Measurements from ENCODE around the gene GYG2. TPM values are rescaled to one million over a fixed set of nuclear protein-coding genes. Genes with fewer than 3 reads are reported as not detected.
"Not testable (repeated sequence)": the region's sequence is repeated elsewhere in the genome, so short reads cannot be mapped to it uniquely, and the experiment has no call there.

The GYG2 gene
- total RNA-seq, 2 experiments from 2014 or later = not detected

GRCh38 chrX:2889706-2890490 lies 61.2 kb downstream of the GYG2 start:
- H3K36me3 Mint-ChIP-seq; H3K27ac Mint-ChIP-seq; H3K27me3 Mint-ChIP-seq; POLR2A ChIA-PET; DNase-seq; ATAC-seq (ENCODE audit: low read depth); H3K4me1 Mint-ChIP-seq; H3K9me3 Mint-ChIP-seq: not testable (repeated sequence)
- peak overlapping the region; percentile 84 for H3K4me3 Mint-ChIP-seq

GRCh38 chrX:2890536-2891460 lies 62.1 kb downstream of the GYG2 start:
- H3K4me3 Mint-ChIP-seq, H3K9me3 Mint-ChIP-seq, H3K27me3 Mint-ChIP-seq: not testable (repeated sequence)

GRCh38 chrX:2892816-2893215 lies 64.1 kb downstream of the GYG2 start:
- Mint-ChIP-seq H3K27me3 (no peaks in the 10 kb centered on the region), H3K27ac (no peak overlapping the region), H3K36me3 (no peaks in the 10 kb centered on the region), H3K9me3 (no peaks in the 10 kb centered on the region), H3K4me1 (peaks cover 16% of the 10 kb centered on the region), H3K4me3 (no peak overlapping the region)
- POLR2A ChIA-PET = no interaction called here
- DNase-seq = no peak
- ATAC-seq (ENCODE audit: low read depth) = no peak

More at GRCh38 chrX:2890536-2891460, 62.1 kb downstream of the GYG2 start:
- H3K27ac Mint-ChIP-seq; ATAC-seq (ENCODE audit: low read depth); H3K4me1 Mint-ChIP-seq; DNase-seq; H3K36me3 Mint-ChIP-seq; POLR2A ChIA-PET: not testable (repeated sequence)

- POLR2A ChIA-PET = no interaction called here
- no peak for DNase-seq
- no peaks in the 10 kb centered on the region for H3K9me3 Mint-ChIP-seq
- H3K4me3 Mint-ChIP-seq = no peak overlapping the region
- no peaks in the 10 kb centered on the region for H3K27me3 Mint-ChIP-seq
- H3K27ac Mint-ChIP-seq = no peak overlapping the region
- H3K4me1 Mint-ChIP-seq = peaks cover 15% of the 10 kb centered on the region
- ATAC-seq (ENCODE audit: low read depth) = no peak
- no peaks in the 10 kb centered on the region for H3K36me3 Mint-ChIP-seq
These were observed 66.2 kb downstream of the GYG2 start for GRCh38 chrX:2894885-2895292.

- Mint-ChIP-seq H3K27ac (no peak overlapping the region), H3K4me1 (peaks cover 15% of the 10 kb centered on the region), H3K4me3 (no peak overlapping the region), H3K36me3 (no peaks in the 10 kb centered on the region), H3K27me3 (no peaks in the 10 kb centered on the region), H3K9me3 (no peaks in the 10 kb centered on the region)
- no peak for ATAC-seq (ENCODE audit: low read depth)
- POLR2A ChIA-PET = no interaction called here
- no peak for DNase-seq
These were observed 68.6 kb downstream of the GYG2 start for GRCh38 chrX:2897311-2897689.

GRCh38 chrX:2897690-2898623 lies 69.2 kb downstream of the GYG2 start:
- ATAC-seq (ENCODE audit: low read depth) = peak; percentile 78
- Mint-ChIP-seq H3K4me1 (peaks cover 13% of the 10 kb centered on the region), H3K4me3 (peak overlapping the region; percentile 25)
- H3K27me3 Mint-ChIP-seq, H3K36me3 Mint-ChIP-seq, POLR2A ChIA-PET, H3K27ac Mint-ChIP-seq, H3K9me3 Mint-ChIP-seq: not testable (repeated sequence)
- peak; percentile 31 for DNase-seq

GRCh38 chrX:2898846-2899512 lies 70.2 kb downstream of the GYG2 start:
- H3K36me3 Mint-ChIP-seq = peaks cover 1% of the 10 kb centered on the region
- peaks cover 3% of the 10 kb centered on the region for H3K27me3 Mint-ChIP-seq
- DNase-seq (no peak), ATAC-seq (ENCODE audit: low read depth) (no peak)
- POLR2A ChIA-PET = no interaction called here
- H3K9me3 Mint-ChIP-seq = peaks cover 1% of the 10 kb centered on the region
- peaks cover 13% of the 10 kb centered on the region for H3K4me1 Mint-ChIP-seq
- no peak overlapping the region for H3K4me3 Mint-ChIP-seq
- no peak overlapping the region for H3K27ac Mint-ChIP-seq

- peaks cover 1% of the 10 kb centered on the region for H3K9me3 Mint-ChIP-seq
- POLR2A ChIA-PET = no interaction called here
- H3K4me3 Mint-ChIP-seq = no peak overlapping the region
- H3K27me3 Mint-ChIP-seq = peaks cover 5% of the 10 kb centered on the region
- no peak for ATAC-seq (ENCODE audit: low read depth)
- H3K4me1 Mint-ChIP-seq = peaks cover 13% of the 10 kb centered on the region
- H3K27ac Mint-ChIP-seq = no peak overlapping the region
- peaks cover 1% of the 10 kb centered on the region for H3K36me3 Mint-ChIP-seq
- DNase-seq = no peak
These were observed 72.8 kb downstream of the GYG2 start for GRCh38 chrX:2901367-2902036.

- no peak overlapping the region for H3K4me3 Mint-ChIP-seq
- H3K27ac Mint-ChIP-seq = no peak overlapping the region
- H3K9me3 Mint-ChIP-seq = peaks cover 1% of the 10 kb centered on the region
- peaks cover 6% of the 10 kb centered on the region for H3K4me1 Mint-ChIP-seq
- ATAC-seq (ENCODE audit: low read depth) (no peak), DNase-seq (no peak)
- H3K36me3 Mint-ChIP-seq = peaks cover 2% of the 10 kb centered on the region
- H3K27me3 Mint-ChIP-seq = peaks cover 5% of the 10 kb centered on the region
- POLR2A ChIA-PET = no interaction called here
These were observed 74.1 kb downstream of the GYG2 start for GRCh38 chrX:2902841-2903240.

- Mint-ChIP-seq H3K4me3 (no peak overlapping the region), H3K4me1 (peaks cover 4% of the 10 kb centered on the region), H3K9me3 (peaks cover 1% of the 10 kb centered on the region), H3K27me3 (peaks cover 5% of the 10 kb centered on the region), H3K27ac (no peak overlapping the region), H3K36me3 (peaks cover 4% of the 10 kb centered on the region)
- DNase-seq = no peak
- POLR2A ChIA-PET = no interaction called here
- ATAC-seq (ENCODE audit: low read depth) = no peak
These were observed 74.6 kb downstream of the GYG2 start for GRCh38 chrX:2903366-2903765.

GRCh38 chrX:2907295-2907694 lies 78.6 kb downstream of the GYG2 start:
- Mint-ChIP-seq H3K27me3 (peaks cover 5% of the 10 kb centered on the region), H3K9me3 (peaks cover 1% of the 10 kb centered on the region), H3K27ac (no peak overlapping the region), H3K4me1 (no peaks in the 10 kb centered on the region), H3K4me3 (no peak overlapping the region), H3K36me3 (peaks cover 7% of the 10 kb centered on the region)
- POLR2A ChIA-PET = no interaction called here
- ATAC-seq (ENCODE audit: low read depth) (no peak), DNase-seq (no peak)

GRCh38 chrX:2908125-2908685 lies 79.5 kb downstream of the GYG2 start:
- ATAC-seq (ENCODE audit: low read depth) = no peak
- Mint-ChIP-seq H3K27ac (no peak overlapping the region), H3K4me3 (no peak overlapping the region), H3K36me3 (peaks cover 6% of the 10 kb centered on the region), H3K9me3 (no peaks in the 10 kb centered on the region), H3K27me3 (peaks cover 1% of the 10 kb centered on the region), H3K4me1 (no peaks in the 10 kb centered on the region)
- no peak for DNase-seq
- POLR2A ChIA-PET = no interaction called here
